MG63 (cell line): ENCODE data around the gene PAX2. TPM values are rescaled to one million over a fixed set of nuclear protein-coding genes. Genes with fewer than 3 reads are reported as not detected.

Source experiments
- DNase-seq: peaks from one replicate; pipeline ENCODE4 v3.0.0-alpha.2; 2020
- H3K27me3 ChIP-seq: fragments of 250-450 bp; sonication (Bioruptor Pico); 2 replicates; pipeline ENCODE4 v1.5.1; 2020; ENCODE audit warnings: mild to moderate bottlenecking, moderate library complexity
- H3K36me3 ChIP-seq: fragments of 250-450 bp; sonication (Bioruptor Pico); 2 replicates; pipeline ENCODE4 v1.5.1; 2020; ENCODE audit warnings: mild to moderate bottlenecking, moderate library complexity
- H3K4me3 ChIP-seq: fragments of 250-450 bp; sonication (Bioruptor Pico); 2 replicates; pipeline ENCODE4 v1.5.1; 2020; ENCODE audit warnings: mild to moderate bottlenecking, moderate library complexity
- H3K9me3 ChIP-seq: fragments of 250-450 bp; sonication (Bioruptor Pico); 2 replicates; pipeline ENCODE4 v1.5.1; 2020; ENCODE audit warnings: mild to moderate bottlenecking, moderate library complexity
- total RNA-seq: library from RNA; depleted of rRNA; stranded (reverse); fragments of >200 nt; shearing (Covaris generic); gene quantifications from 2 replicates; pipeline ENCODE4 v1.2.3, GENCODE V29; 2014; ENCODE audit warnings: low replicate concordance

The PAX2 gene
- total RNA-seq, 1 experiment from 2014 or later = not detected

DNA sequence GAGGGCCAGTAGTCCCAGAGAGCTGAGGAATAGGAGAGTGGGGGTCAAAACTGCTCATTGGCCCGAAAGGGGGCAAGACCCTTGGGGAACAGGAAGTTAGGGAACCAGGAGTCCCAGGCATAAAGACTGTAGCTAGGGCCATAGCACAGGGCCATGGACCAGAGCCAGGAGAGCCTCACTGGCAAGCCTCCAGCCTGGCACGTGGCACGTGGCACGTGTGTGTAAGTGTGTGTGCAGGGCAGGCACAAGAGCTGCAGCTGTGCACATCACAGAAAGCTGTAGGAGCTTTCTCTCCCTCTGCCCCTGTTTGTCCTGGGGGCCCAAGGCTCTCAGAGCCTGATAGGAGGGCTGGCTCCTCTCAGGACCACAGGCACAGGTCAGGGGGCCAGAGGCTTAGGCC, 119.6 kb downstream of the PAX2 start:
- H3K4me3 ChIP-seq = no peak overlapping the region
- no peaks in the 10 kb centered on the region for H3K9me3 ChIP-seq
- no peaks in the 10 kb centered on the region for H3K36me3 ChIP-seq
- DNase-seq = no peak
- H3K27me3 ChIP-seq = no peaks in the 10 kb centered on the region

DNA sequence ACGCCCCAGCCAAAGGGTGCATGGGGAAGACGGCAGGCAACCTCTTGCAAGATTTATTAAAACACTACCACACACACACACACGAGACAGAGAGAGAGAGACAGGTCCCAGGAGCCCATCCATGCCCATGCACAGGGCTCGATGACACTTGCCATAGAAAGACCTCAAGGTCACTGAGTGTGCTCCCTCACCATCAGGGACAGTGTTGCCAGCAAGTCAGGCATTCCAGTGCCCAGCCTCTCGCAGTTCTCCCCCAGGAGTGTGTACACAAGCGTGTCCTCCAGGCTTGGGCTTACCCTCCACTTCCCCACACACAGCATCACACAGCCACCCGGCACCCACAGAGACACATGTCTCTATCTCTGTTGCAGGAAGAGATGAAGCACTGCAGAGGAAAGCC, 120.6 kb downstream of the PAX2 start:
- H3K27me3 ChIP-seq = no peaks in the 10 kb centered on the region
- H3K9me3 ChIP-seq = no peaks in the 10 kb centered on the region
- no peak overlapping the region for H3K4me3 ChIP-seq
- DNase-seq = no peak
- no peaks in the 10 kb centered on the region for H3K36me3 ChIP-seq

DNA sequence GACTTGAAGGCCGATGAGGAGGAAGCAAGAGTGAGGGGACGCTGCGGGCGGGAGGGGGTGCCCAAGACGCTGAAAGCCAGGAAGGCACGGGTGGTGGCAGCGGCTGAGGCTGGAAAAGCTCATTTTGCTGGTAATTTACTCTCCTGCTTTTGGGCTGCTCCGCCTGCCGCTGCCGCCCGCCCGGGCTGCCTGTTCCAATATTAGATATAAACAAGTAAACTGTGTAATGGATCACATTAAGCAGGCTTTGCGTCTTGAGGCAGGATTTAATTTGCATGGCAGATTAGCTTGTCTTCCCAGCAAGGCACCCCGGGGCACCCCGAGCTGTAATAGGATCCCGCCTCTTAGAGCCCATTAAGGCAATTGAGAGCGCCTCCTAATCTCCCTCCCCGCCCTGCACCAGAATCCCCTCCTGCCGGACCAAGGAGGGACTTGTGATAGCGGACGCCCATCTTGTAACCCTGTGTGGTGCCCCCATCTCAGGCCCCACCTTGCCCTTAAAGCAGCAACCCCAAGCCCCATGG, 121.3 kb downstream of the PAX2 start:
- no peak for DNase-seq
- Histone ChIP-seq H3K27me3 (no peaks in the 10 kb centered on the region), H3K9me3 (no peaks in the 10 kb centered on the region), H3K36me3 (no peaks in the 10 kb centered on the region), H3K4me3 (no peak overlapping the region)

DNA sequence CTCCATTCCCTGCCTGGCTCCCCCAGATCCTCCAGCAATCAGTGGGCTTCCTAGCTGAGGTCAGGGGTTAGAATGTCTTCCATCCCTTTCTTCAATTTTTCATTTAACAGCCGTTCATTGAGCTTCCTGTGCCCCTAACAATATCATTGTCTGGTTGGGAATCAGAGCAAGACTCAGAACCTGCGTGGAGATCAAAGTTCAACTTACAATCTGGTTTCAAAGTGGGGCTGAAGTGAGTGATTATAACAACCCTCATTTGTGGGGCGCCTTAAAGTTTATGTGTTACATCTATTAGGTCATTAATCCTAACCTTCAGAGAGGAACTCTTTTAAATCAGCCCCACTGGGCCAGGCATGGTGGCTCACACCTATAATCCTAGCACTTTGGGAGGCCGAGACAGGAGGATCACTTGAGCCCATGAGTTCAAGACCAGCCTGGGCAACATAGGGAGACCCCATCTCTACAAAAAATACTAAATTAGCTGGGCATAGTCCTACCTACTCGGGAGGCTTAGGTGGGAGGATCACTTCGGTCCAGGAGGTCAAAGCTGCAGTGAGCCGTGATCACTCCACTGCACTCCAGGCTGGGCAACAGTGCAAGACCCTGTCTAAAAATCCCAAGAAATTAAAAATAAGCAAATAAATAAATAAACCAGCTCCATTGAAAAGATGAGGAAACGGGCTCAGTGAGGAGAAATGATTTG, 122.0 kb downstream of the PAX2 start:
- H3K27me3 ChIP-seq = no peaks in the 10 kb centered on the region
- H3K9me3 ChIP-seq = no peaks in the 10 kb centered on the region
- no peak overlapping the region for H3K4me3 ChIP-seq
- DNase-seq = no peak
- no peaks in the 10 kb centered on the region for H3K36me3 ChIP-seq

DNA sequence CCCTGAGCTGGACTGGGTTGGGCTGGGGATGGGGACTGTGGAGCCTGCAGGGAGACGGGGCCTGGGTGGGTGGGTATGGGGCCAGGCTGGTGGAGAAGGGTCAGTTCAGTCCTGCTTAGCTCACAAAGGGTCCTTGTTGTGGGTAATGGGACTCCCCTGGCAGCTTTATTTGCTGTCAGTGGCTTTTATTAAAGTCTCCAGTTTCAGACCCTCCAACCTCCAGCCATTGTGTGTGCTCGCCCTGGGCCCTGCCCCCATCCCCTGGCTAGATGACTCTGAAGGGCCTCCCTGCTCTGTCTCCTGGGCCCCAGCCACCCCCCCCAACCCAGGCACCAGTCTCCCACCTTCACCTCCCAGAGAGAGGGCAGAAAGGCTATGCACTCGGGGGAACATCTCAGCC, 123.0 kb downstream of the PAX2 start:
- Histone ChIP-seq H3K27me3 (no peaks in the 10 kb centered on the region), H3K4me3 (no peak overlapping the region), H3K36me3 (no peaks in the 10 kb centered on the region), H3K9me3 (no peaks in the 10 kb centered on the region)
- no peak for DNase-seq

DNA sequence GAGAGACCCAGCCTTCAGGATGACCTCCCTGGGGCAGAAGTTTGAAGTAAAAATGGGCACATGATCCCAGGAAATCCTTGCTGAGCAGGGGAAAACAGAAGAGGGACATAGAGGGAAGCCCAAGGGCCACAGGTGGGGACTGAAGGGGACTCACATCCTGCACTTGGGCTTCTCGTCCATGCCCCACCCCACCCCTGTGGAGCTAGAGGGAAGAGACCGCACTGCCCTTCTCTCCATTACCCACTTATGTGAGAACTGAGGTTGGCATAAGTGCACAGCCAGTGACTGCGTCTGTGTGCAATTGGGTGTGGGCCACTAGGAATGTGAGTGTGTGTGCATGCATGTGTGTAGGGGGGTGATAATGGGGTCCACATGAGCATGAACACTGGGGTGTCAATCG, 124.0 kb downstream of the PAX2 start:
- Histone ChIP-seq H3K4me3 (no peak overlapping the region), H3K36me3 (no peaks in the 10 kb centered on the region), H3K27me3 (no peaks in the 10 kb centered on the region), H3K9me3 (no peaks in the 10 kb centered on the region)
- no peak for DNase-seq

DNA sequence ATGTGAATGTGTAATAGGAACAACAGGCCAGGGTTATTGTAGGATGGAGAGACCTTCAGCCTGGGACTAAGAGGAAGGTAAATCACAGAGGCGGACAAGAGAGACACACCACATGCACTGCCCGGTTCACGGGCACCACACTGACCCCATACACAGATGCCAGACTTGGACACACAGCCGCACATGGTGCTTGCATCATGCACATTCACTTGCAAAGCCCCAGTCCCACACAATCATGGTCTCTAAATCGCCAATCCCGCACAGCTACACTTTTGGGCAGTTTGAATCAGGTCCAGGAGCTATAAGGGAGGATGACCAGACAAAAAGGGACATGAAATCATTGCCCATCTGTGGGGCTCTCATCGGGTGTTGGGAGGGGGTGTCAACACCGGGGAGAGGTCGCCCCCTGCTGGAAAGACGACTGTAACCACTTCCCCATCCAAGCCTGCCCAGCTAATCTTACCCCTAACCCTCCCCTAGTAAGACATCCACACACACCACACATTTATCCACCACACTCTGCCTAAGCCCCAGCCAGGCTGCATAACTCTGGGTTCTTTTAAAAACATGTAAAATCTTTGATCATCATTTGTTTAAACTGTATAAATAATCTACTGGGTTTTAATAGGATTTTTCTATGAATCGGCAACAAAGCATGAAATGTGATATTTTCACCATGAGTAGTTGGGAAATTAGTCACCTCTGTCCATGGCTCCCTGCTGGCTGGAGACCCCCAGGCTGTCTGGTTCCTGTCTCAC, 126.8 kb downstream of the PAX2 start:
- no peaks in the 10 kb centered on the region for H3K27me3 ChIP-seq
- DNase-seq = peak; percentile 44
- no peaks in the 10 kb centered on the region for H3K36me3 ChIP-seq
- no peaks in the 10 kb centered on the region for H3K9me3 ChIP-seq
- no peak overlapping the region for H3K4me3 ChIP-seq

DNA sequence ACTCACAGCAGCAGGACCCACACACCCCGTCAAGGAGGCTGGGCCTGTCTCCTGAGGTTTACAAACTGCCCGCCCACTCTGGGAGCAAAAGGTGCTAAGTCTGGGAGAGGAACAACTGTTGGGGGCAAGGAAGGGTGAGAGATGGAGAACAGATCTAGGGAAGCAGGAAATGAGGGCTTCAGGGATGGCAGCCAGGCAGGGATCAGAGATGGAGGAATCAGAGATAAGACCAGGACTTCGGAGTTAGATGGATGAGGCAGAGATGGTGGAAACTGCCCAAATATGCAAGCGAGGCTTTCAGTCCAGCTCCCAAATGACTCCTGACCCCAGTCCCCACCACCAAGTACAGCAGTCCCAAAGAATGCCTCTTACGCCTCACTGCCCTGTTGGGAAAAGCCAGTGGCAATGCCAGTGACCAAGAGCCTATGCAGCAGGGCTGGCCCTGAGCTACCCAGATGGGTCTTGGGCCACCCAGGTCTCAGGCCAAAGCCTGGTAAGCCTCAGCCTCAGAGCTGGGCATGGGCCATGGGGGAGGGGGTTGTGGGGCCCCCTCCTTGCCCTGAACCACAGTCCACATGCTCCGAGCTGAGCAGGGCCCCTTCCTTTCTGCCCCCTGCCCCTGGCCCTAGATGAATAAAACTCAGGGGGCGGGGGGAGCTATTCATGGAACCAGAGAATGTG, 127.9 kb downstream of the PAX2 start:
- Histone ChIP-seq H3K27me3 (no peaks in the 10 kb centered on the region), H3K9me3 (no peaks in the 10 kb centered on the region), H3K4me3 (no peak overlapping the region), H3K36me3 (no peaks in the 10 kb centered on the region)
- no peak for DNase-seq

DNA sequence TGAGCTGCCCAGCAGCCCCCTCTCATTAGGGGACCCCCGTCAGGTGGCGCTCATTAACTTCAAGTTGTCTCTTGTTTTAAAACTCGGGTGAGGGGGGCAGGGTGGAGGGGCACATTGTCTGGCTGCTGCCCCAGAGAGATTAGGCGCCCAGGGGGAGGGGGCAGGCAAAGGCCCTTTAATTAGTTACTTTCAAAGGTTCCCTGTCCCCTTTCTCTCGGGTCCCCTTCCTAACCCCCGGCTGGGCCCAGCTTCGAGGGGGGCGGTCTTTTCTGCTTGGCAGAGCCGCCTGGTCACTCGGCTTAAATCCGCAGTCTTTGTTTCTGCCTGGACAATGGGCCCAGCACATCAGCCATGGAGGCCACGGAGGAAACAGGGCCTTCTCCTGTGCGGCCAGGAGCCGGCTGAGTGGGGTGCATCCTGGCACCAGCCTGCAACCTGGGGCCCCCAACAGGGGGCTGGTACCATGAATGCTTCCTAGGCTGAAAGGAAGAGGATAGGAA, 128.5 kb downstream of the PAX2 start:
- Histone ChIP-seq H3K9me3 (no peaks in the 10 kb centered on the region), H3K36me3 (no peaks in the 10 kb centered on the region), H3K27me3 (no peaks in the 10 kb centered on the region), H3K4me3 (no peak overlapping the region)
- no peak for DNase-seq

DNA sequence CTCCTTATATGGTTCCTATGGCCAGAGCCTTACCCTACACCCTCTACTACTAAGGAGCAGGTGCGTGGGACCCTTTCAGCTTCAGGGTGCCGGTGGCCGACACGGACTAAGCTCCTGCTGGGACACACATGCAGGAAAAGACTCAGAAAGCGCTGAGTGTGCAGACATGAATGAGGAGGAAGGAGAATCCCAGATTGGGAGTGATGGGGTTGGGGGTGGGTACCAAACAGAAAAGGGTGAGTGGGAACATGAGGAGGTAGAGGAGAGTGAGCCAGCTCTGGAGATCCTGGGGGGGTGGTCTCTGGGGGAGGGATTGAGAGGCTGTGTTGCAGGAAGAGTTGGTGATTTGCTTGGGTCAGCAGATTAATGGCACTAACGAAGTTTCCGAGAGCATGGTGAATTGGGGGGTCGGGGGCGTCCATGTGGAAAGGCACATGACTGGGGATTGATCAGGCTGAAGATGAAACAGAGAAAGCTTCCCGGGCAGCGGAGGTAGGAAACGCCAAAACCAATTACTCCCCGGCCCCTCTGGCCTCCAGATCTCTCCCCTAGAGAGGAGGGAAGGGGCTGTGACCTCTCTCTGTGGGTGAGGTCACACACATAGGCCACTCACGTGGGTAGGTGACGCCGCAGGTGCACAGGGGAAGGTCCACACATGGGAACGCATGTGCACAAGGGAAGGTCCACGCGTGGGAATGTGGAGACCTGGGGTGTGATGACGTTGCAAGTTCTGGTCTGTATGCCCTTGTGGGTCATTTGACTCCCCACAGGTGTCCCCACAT, 129.5 kb downstream of the PAX2 start:
- no peak for DNase-seq
- Histone ChIP-seq H3K36me3 (no peaks in the 10 kb centered on the region), H3K9me3 (no peaks in the 10 kb centered on the region), H3K27me3 (no peaks in the 10 kb centered on the region), H3K4me3 (no peak overlapping the region)

DNA sequence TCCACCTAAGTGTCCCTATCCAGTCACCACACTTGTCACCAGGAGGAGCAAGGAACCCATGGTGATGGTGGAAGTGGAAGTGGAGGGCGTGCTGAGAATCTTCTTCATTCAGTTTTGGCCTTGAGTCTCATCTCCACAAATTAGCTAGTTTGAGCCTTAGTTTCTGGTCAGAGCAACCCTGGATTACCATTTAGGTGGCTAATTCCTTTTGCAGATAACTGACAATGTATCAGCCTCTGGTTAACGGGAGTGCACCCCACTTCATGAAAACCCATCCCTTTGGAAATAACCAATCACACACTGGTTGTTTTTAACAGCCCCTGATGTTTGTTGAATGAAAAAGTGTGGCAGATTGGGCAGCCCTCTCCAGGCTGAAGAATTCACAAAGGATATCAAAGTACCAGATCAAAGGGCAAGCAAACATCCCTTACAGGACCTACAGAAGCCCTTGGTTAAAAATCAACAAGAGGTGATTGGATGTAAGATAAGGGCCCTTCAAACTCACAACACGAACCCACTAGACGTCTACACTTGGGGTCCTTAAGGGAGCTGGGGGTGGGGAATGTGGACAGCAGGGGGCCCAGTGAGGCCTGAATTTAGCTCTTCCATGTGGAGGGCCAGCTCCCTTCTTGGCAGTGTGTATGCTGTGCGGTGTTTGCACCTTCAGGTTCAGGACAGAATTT, 130.2 kb downstream of the PAX2 start:
- H3K4me3 ChIP-seq = no peak overlapping the region
- no peaks in the 10 kb centered on the region for H3K27me3 ChIP-seq
- no peaks in the 10 kb centered on the region for H3K36me3 ChIP-seq
- no peak for DNase-seq
- H3K9me3 ChIP-seq = no peaks in the 10 kb centered on the region

DNA sequence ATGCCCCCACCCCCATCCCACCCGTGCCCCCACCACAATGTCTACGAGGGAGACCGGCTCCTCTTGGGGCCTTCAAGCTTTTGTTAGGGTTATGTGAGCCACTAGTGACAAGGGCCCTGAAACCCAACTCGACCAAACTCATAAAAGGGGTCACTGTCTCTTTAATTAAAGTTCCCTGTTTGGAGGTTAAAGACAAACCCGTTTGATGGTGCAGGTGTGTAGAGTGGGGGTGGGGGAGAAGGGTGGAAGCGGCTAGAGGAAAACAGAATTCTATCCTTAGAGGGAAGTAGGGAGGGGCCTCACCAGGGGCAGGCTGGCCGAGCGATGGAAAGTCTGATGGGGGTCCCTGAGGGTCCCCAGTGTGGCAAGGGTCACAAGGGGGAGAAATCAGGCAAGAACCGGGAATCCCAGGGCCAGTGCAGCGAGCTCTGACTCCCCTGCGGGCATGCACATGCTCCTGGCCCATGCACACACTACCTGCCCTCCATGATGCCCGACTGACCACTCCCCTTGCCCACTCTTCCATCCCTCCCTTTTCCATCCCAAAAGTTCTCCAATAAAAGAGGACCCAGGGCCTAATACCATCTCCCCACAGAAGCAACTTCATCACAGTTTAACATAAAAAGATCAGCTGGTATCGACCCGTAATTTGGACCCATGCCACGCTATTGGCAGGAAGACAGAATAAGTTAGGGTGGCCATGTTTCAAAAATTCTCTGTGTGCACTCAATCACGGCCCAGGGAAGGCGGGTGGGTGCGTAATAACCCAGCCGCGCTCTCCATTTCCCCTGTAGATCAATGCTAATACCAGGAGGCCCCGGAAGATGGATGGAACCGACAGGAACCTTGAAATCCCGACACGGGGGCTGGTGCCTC, 131.4 kb downstream of the PAX2 start:
- H3K36me3 ChIP-seq = no peaks in the 10 kb centered on the region
- no peaks in the 10 kb centered on the region for H3K9me3 ChIP-seq
- H3K4me3 ChIP-seq = no peak overlapping the region
- H3K27me3 ChIP-seq = no peaks in the 10 kb centered on the region
- no peak for DNase-seq

DNA sequence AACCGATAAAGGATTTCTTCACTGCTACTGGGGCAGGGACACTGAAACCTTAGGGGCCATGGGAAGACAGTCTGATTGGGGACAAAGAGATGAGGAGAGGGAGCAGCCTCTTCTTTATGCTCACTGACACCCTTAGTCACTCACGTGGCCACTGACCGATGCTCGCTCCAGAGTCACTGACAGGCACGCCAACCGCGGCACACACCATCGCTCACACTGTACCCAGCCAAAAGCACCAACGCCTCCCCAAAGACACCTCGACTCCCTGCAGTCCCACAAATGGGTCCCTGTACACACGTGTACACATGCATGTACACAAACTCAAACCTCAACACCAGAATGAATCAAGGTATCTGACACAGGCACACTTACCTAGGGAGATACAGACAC, 132.1 kb downstream of the PAX2 start:
- DNase-seq = no peak
- no peaks in the 10 kb centered on the region for H3K9me3 ChIP-seq
- H3K27me3 ChIP-seq = no peaks in the 10 kb centered on the region
- H3K4me3 ChIP-seq = no peak overlapping the region
- H3K36me3 ChIP-seq = no peaks in the 10 kb centered on the region

DNA sequence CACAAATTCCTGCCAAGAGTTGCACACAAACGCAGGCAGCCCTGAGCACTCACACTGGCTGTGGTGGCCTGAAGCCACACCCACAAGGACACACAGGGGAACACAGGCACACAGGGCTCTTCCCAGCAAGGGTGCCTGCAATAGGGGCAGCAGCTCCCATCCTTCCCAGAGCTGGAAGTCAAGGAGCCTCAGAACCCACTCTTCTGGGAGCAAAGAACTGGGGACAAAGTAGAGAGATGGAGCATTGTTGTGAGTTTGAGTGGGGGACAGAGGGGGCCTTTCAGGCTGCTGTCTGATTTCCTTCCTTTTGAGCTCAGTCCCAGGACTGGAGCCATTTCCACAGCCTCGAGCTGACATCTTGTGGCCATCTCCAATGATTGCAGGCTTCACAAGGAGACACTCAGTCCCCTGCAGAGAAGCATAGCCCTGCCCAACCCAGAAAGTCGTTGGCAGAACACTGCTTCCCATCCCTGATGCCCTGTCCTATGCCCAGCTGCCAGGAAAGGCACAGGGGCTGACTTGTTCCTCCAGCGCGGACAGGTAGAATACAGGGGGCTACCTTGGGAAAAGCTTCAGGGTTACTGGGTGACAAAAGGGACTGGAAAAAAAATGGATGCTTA, 133.0 kb downstream of the PAX2 start:
- H3K4me3 ChIP-seq = no peak overlapping the region
- H3K27me3 ChIP-seq = no peaks in the 10 kb centered on the region
- no peaks in the 10 kb centered on the region for H3K9me3 ChIP-seq
- DNase-seq = peak; percentile 49
- no peaks in the 10 kb centered on the region for H3K36me3 ChIP-seq
